Measurements from ENCODE around the gene HEG1. TPM values are rescaled to one million over a fixed set of nuclear protein-coding genes. Genes with fewer than 3 reads are reported as not detected.

HEG1 gene
- total RNA-seq, 4 donors from 2014 or later, result 13.9 to 30.8 (median 26.5) TPM

GRCh38 chr3:124923833-124924232 lies 132.0 kb downstream of the HEG1 start:
- no peak overlapping the region for H3K27ac ChIP-seq
- TF ChIP-seq CTCF (IDR thresholded peaks at IDR 0.05) (no peak), POLR2AphosphoS5 (IDR thresholded peaks at IDR 0.05) (no peak), EP300 (IDR thresholded peaks at IDR 0.05) (no peak), POLR2A (IDR thresholded peaks at IDR 0.05) (no peak)
- no peaks in the 10 kb centered on the region for H3K36me3 ChIP-seq
- H3K9me3 ChIP-seq, result no peaks in the 10 kb centered on the region
- H3K27me3 ChIP-seq, result no peaks in the 10 kb centered on the region
- H3K4me3 ChIP-seq, result no peak overlapping the region
- H3K4me1 ChIP-seq, result no peaks in the 10 kb centered on the region
- DNase-seq (ENCODE audit: low spot score in 2 of 2), result no peak

- Histone ChIP-seq H3K27ac (no peak overlapping the region), H3K4me1 (no peaks in the 10 kb centered on the region), H3K9me3 (no peaks in the 10 kb centered on the region), H3K36me3 (no peaks in the 10 kb centered on the region), H3K4me3 (no peak overlapping the region), H3K27me3 (no peaks in the 10 kb centered on the region)
- no peak for DNase-seq (ENCODE audit: low spot score in 2 of 2)
- 59% methylated on average over 5 of the region's 5 CpGs for WGBS
- TF ChIP-seq POLR2AphosphoS5 (IDR thresholded peaks at IDR 0.05), result no peak
- TF ChIP-seq EP300 (IDR thresholded peaks at IDR 0.05), result no peak
- TF ChIP-seq CTCF (IDR thresholded peaks at IDR 0.05), result no peak
- TF ChIP-seq POLR2A (IDR thresholded peaks at IDR 0.05), result no peak
Observed at GRCh38 chr3:124920718-124921117, 135.1 kb downstream of the HEG1 start.

- H3K4me1 ChIP-seq, result no peaks in the 10 kb centered on the region
- no peak overlapping the region for H3K27ac ChIP-seq
- no peaks in the 10 kb centered on the region for H3K36me3 ChIP-seq
- no peaks in the 10 kb centered on the region for H3K9me3 ChIP-seq
- no peaks in the 10 kb centered on the region for H3K27me3 ChIP-seq
- WGBS, result 67% methylated on average over 2 of the region's 2 CpGs
- TF ChIP-seq POLR2A (IDR thresholded peaks at IDR 0.05) (no peak), CTCF (IDR thresholded peaks at IDR 0.05) (no peak), POLR2AphosphoS5 (IDR thresholded peaks at IDR 0.05) (no peak), EP300 (IDR thresholded peaks at IDR 0.05) (no peak)
- DNase-seq (ENCODE audit: low spot score in 2 of 2), result no peak
- H3K4me3 ChIP-seq, result no peak overlapping the region
Observed at GRCh38 chr3:124919756-124920155, 136.0 kb downstream of the HEG1 start.

- Histone ChIP-seq H3K27ac (no peak overlapping the region), H3K27me3 (no peaks in the 10 kb centered on the region), H3K36me3 (no peaks in the 10 kb centered on the region), H3K4me1 (no peaks in the 10 kb centered on the region), H3K4me3 (no peak overlapping the region), H3K9me3 (no peaks in the 10 kb centered on the region)
- no peak for TF ChIP-seq POLR2AphosphoS5 (IDR thresholded peaks at IDR 0.05)
- no peak for TF ChIP-seq EP300 (IDR thresholded peaks at IDR 0.05)
- no peak for TF ChIP-seq CTCF (IDR thresholded peaks at IDR 0.05)
- TF ChIP-seq POLR2A (IDR thresholded peaks at IDR 0.05), result no peak
- DNase-seq (ENCODE audit: low spot score in 2 of 2), result no peak
- 98% methylated on average over 2 of the region's 2 CpGs for WGBS
Observed at GRCh38 chr3:124918524-124918923, 137.3 kb downstream of the HEG1 start.

- H3K27ac ChIP-seq, result no peak overlapping the region
- no peaks in the 10 kb centered on the region for H3K36me3 ChIP-seq
- no peak for DNase-seq (ENCODE audit: low spot score in 2 of 2)
- H3K9me3 ChIP-seq, result no peaks in the 10 kb centered on the region
- H3K4me1 ChIP-seq, result no peaks in the 10 kb centered on the region
- no peak for TF ChIP-seq POLR2AphosphoS5 (IDR thresholded peaks at IDR 0.05)
- TF ChIP-seq EP300 (IDR thresholded peaks at IDR 0.05), result no peak
- TF ChIP-seq POLR2A (IDR thresholded peaks at IDR 0.05), result no peak
- no peak for TF ChIP-seq CTCF (IDR thresholded peaks at IDR 0.05)
- no peaks in the 10 kb centered on the region for H3K27me3 ChIP-seq
- no peak overlapping the region for H3K4me3 ChIP-seq
- WGBS, result 57% methylated on average over 8 of the region's 8 CpGs
Observed at GRCh38 chr3:124916837-124917409, 138.9 kb downstream of the HEG1 start.

Other genes with a start within 250 kb of the HEG1 start
- 100 to 1,000 TPM; 159 to 397 (median 245) TPM for gene ITGB5, start 168.6 kb downstream of the HEG1 start, total RNA-seq
- gene MUC13, start 121.2 kb downstream of the HEG1 start, total RNA-seq, result under 1 TPM in 1 of 4 donors, not detected in 3; 0.56 TPM
- gene SLC12A8, start 156.8 kb upstream of the HEG1 start, total RNA-seq, result 1 to 10 TPM; 2.5 to 5.8 (median 4.4) TPM